Measurements from ENCODE around the gene GNAO1.

Gene GNAO1

DNA sequence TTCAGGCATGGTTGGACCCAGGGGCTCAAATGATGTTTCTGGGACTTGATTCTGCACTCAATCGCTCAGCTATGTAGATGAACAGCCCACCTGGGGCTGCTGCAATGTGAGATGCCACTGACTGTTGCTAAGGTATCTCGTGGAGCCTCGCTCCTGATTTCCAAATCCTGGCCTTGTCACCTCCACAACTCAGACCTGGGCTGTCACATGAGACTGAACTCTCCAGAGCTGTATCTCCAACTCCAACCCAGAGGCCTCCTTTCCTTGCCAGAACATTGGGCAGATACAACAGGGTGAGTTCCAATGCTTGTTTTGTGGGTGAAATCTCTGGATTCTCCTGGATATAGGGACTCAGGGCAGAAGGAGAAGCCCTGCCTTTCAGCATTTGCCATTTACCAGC, 79.5 kb downstream of the GNAO1 start:
- DNase-seq (ENCODE audit: low read depth): no peak
- TF ChIP-seq, protein P1, sequence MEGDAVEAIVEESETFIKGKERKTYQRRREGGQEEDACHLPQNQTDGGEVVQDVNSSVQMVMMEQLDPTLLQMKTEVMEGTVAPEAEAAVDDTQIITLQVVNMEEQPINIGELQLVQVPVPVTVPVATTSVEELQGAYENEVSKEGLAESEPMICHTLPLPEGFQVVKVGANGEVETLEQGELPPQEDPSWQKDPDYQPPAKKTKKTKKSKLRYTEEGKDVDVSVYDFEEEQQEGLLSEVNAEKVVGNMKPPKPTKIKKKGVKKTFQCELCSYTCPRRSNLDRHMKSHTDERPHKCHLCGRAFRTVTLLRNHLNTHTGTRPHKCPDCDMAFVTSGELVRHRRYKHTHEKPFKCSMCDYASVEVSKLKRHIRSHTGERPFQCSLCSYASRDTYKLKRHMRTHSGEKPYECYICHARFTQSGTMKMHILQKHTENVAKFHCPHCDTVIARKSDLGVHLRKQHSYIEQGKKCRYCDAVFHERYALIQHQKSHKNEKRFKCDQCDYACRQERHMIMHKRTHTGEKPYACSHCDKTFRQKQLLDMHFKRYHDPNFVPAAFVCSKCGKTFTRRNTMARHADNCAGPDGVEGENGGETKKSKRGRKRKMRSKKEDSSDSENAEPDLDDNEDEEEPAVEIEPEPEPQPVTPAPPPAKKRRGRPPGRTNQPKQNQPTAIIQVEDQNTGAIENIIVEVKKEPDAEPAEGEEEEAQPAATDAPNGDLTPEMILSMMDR (conservative IDR thresholded peaks at IDR 0.05; ENCODE audit: control insufficient read depth, insufficient read depth, low read depth, low read length): no peak
- no peak overlapping the region for H3K4me3 ChIP-seq (ENCODE audit: control insufficient read depth, low read depth, low read length)

DNA sequence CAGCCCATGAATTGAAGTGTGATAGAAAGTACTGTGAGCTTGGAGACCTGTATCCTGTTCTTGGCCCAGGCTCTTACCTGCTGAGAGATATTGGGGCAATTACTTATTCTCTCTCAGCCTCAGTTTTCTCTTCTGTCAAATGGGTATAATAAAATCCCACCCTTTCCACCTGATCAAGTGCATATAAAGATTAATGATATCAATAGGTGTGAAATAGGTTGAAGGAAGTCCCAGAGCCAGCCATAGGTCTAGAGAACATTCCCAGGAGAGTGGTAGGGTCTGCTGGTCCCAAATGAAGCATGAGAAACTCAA, 81.2 kb downstream of the GNAO1 start:
- H3K4me3 ChIP-seq (ENCODE audit: control insufficient read depth, low read depth, low read length): no peak overlapping the region
- DNase-seq (ENCODE audit: low read depth): no peak
- TF ChIP-seq, protein P1 (conservative IDR thresholded peaks at IDR 0.05; ENCODE audit: control insufficient read depth, insufficient read depth, low read depth, low read length): no peak

DNA sequence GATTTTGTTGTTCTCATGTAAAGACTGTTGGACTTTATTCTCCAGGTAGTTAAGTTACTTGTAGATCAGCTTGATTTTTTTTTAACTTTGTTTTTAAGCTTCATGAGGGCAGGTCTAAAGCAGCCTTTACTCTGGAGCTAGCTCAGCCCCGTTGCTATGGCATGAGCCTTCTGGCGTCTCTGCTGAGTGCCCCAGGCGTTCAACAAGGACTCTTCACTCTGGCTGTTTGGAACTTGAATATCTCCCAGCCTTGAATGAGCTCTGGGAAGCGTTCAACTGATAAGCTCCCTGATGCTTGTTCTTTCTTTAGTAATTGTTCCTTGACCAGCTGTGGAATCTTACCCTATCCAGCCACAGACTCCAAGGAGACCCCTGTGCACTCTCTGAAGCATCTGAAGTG, 82.3 kb downstream of the GNAO1 start:
- TF ChIP-seq, protein P1 (conservative IDR thresholded peaks at IDR 0.05; ENCODE audit: control insufficient read depth, insufficient read depth, low read depth, low read length): no peak
- no peak for DNase-seq (ENCODE audit: low read depth)
- no peak overlapping the region for H3K4me3 ChIP-seq (ENCODE audit: control insufficient read depth, low read depth, low read length)

DNA sequence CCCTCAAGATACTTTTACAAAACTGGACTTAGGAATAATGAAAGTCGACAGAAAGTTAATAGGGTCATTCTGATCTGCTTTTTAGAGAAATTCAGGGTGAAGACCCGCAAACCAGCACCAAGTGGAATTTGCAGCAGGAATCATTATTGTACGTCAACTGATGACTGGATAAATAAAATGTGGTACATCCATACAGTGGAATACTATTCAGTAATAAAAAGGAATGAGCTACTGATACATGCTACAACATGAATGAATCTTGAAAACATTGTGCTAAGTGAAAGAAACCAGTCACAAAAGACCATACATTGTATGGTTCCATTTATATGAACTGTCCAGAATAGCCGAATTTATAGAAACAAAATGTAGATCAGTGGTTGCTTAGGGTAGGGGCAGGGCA, 83.1 kb downstream of the GNAO1 start:
- H3K4me3 ChIP-seq (ENCODE audit: control insufficient read depth, low read depth, low read length): no peak overlapping the region
- DNase-seq (ENCODE audit: low read depth): no peak
- TF ChIP-seq, protein P1 (conservative IDR thresholded peaks at IDR 0.05; ENCODE audit: control insufficient read depth, insufficient read depth, low read depth, low read length): no peak

DNA sequence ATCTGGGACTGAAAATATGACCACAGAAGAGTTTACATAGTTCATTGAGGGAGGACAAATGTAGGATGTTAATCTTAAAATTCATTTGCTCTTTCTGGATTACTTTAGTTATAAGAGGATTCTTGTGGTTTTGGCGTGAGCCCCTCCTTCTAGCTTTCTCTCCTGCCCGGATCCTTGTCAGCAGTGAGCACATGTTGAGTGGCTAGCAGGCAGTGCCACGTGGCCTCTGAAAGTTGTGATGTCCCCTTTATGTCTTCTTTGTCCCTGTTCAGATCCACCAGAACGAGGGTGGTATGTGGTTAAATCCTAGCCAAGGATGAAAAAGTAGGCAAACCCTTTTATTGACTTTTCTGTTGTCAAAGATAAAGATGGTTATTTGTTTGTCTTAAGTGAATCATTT, 83.8 kb downstream of the GNAO1 start:
- H3K4me3 ChIP-seq (ENCODE audit: control insufficient read depth, low read depth, low read length): no peak overlapping the region
- DNase-seq (ENCODE audit: low read depth): no peak
- TF ChIP-seq, protein P1 (conservative IDR thresholded peaks at IDR 0.05; ENCODE audit: control insufficient read depth, insufficient read depth, low read depth, low read length): no peak

DNA sequence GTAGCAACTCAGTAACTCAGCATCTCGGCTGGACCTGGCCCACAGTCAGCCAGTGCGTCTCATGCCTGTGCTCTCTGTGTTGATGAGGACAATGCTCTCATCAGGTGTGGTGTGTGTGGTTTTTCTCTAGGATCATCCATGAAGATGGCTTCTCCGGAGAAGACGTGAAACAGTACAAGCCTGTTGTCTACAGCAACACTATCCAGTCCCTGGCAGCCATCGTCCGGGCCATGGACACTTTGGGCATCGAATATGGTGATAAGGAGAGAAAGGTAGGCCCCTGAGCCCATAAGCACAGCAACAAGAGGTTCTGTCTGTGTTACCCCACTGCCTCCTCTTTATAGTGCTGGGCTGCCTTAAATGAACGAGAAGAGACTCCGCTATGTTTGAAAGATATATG, 84.5 kb downstream of the GNAO1 start:
- TF ChIP-seq, protein P1 (conservative IDR thresholded peaks at IDR 0.05; ENCODE audit: control insufficient read depth, insufficient read depth, low read depth, low read length): no peak
- no peak overlapping the region for H3K4me3 ChIP-seq (ENCODE audit: control insufficient read depth, low read depth, low read length)
- DNase-seq (ENCODE audit: low read depth): no peak

DNA sequence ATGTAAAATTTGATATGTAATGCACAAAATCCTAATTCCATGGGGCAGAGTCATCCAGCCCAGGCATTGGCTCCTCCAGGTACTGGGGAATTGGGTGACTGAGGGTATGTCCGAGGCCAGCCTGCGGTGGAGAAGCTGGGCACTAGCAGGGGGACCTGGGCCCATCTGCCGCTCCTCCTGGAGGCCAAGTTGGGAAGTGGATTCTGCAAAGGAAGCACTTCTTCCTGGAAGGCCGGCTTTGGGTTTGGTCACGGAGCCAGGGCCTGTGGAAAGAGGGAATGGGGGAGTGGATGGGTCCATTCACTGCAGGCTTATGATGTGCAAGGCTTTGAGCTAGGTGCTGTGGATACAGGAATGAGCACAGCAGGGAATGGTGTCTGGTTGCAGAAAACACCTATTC, 85.8 kb downstream of the GNAO1 start:
- TF ChIP-seq, protein P1 (conservative IDR thresholded peaks at IDR 0.05; ENCODE audit: control insufficient read depth, insufficient read depth, low read depth, low read length): no peak
- no peak for DNase-seq (ENCODE audit: low read depth)
- H3K4me3 ChIP-seq (ENCODE audit: control insufficient read depth, low read depth, low read length): no peak overlapping the region

Measured in fibroblast of mammary gland (primary cell).